Osteocyte (in vitro differentiated cells): ENCODE data around the gene SGCD. TPM values are rescaled to one million over a fixed set of nuclear protein-coding genes. Genes with fewer than 3 reads are reported as not detected.

Experiments
- DNase-seq: peaks from one replicate; pipeline ENCODE4 v3.0.0; 2021; ENCODE audit warnings: mixed read lengths; ENCODE audit not compliant: unreplicated experiment; ENCODE audit errors: extremely low spot score
- H3K27ac Mint-ChIP-seq: one replicate; pipeline ENCODE4 v1.8.0; 2021; ENCODE audit warnings: mild to moderate bottlenecking, mixed read lengths; ENCODE audit not compliant: unreplicated experiment
- H3K27me3 Mint-ChIP-seq: one replicate; pipeline ENCODE4 v1.8.0; 2021; ENCODE audit warnings: mixed read lengths; ENCODE audit not compliant: unreplicated experiment
- H3K36me3 Mint-ChIP-seq: one replicate; pipeline ENCODE4 v1.8.0; 2021; ENCODE audit warnings: mixed read lengths; ENCODE audit not compliant: unreplicated experiment
- H3K4me1 Mint-ChIP-seq: one replicate; pipeline ENCODE4 v1.8.0; 2021; ENCODE audit warnings: mixed read lengths; ENCODE audit not compliant: unreplicated experiment
- H3K4me3 Mint-ChIP-seq: one replicate; pipeline ENCODE4 v1.8.0; 2021; ENCODE audit warnings: mild to moderate bottlenecking, moderate library complexity, mixed read lengths; ENCODE audit not compliant: unreplicated experiment
- H3K9me3 Mint-ChIP-seq: one replicate; pipeline ENCODE4 v1.8.0; 2021; ENCODE audit warnings: mixed read lengths; ENCODE audit not compliant: unreplicated experiment
- CTCF ChIP-seq: fragments of 200-600 bp; sonication (generic); IDR thresholded peaks from 2 replicates; pipeline ENCODE4 v1.5.0; 2021; ENCODE audit warnings: antibody characterized with exemption, mild to moderate bottlenecking, moderate library complexity
- total RNA-seq: library from RNA; stranded (reverse); gene quantifications from 2 replicates; pipeline ENCODE4 v1.2.1, GENCODE V29; 2021

Gene SGCD
- total RNA-seq, 1 donor from 2014 or later: 13.1 TPM

DNA sequence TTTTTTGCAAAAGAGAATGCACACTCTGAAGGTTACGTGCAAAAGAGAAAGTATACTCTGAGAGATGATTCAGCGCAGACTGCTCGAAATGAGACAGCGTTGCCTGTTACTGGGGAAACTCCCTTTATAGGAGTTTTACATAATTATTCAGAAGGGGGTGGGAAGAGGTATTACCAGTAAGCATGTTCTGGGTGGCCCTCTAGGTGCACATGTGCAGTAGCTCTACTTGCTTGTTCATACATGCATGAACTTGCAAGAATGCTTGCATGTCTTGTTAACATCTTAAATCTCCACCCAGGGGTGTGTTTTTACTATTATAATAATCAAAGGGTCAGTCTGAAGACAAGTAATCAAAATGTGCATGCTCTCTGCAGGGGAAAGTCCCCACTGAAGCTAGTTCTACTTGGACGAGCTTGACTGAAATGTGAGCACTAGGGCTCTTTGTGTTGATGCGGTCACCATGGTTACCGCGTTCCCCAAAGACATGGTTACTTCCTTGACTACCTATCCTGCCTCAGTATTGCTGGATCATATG, 75.5 kb downstream of the SGCD start:
- H3K4me3 Mint-ChIP-seq: no peak overlapping the region
- H3K36me3 Mint-ChIP-seq: no peaks in the 10 kb centered on the region
- no peaks in the 10 kb centered on the region for H3K9me3 Mint-ChIP-seq
- no peaks in the 10 kb centered on the region for H3K27me3 Mint-ChIP-seq
- no peak overlapping the region for H3K27ac Mint-ChIP-seq
- peaks cover 9% of the 10 kb centered on the region for H3K4me1 Mint-ChIP-seq
- DNase-seq: no peak
- TF ChIP-seq CTCF: no peak

DNA sequence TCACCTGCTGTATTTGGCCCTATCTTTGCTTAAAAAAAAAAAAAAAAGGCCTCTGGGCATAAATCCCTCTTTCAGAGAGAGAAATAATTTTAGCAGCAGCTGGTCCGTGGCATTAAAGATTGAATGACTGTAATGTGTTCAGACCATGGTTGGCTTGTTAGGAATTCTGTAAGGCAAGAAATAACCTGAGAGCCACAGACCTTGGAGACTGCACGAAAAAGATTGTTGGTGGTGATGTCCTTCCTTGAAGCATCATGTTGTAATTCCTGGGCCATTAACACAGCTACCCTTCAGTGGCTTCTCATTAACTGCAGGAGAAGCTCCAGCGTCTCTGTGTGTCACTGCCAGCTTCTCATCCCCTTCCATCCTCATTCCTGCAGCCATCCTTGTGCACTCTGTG, 79.0 kb downstream of the SGCD start:
- H3K27me3 Mint-ChIP-seq: no peaks in the 10 kb centered on the region
- TF ChIP-seq CTCF: no peak
- no peak for DNase-seq
- no peaks in the 10 kb centered on the region for H3K9me3 Mint-ChIP-seq
- H3K27ac Mint-ChIP-seq: no peak overlapping the region
- H3K4me1 Mint-ChIP-seq: peaks cover 26% of the 10 kb centered on the region
- no peaks in the 10 kb centered on the region for H3K36me3 Mint-ChIP-seq
- no peak overlapping the region for H3K4me3 Mint-ChIP-seq

DNA sequence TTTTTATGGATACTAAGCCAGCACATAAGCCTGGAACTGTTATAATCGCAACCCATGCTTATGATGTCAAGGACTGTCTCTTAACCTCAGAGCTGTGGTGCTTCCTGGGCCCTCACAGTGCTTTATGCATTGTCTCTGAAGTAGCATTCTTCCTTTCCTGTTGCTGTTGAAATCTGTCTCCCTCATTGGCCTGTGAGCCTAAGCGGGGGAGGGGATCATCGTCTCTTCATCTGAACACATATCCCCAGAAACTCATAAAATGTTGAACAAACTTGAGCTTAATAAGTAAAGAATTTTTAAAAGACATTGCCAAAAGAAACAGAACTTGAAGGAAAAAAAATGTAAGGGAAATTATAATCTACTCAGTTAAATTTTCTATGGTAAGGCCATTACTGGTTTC, 80.3 kb downstream of the SGCD start:
- TF ChIP-seq CTCF: no peak
- Mint-ChIP-seq H3K27ac (no peak overlapping the region), H3K9me3 (no peaks in the 10 kb centered on the region), H3K4me3 (no peak overlapping the region), H3K27me3 (no peaks in the 10 kb centered on the region), H3K4me1 (peaks cover 35% of the 10 kb centered on the region), H3K36me3 (no peaks in the 10 kb centered on the region)
- no peak for DNase-seq

DNA sequence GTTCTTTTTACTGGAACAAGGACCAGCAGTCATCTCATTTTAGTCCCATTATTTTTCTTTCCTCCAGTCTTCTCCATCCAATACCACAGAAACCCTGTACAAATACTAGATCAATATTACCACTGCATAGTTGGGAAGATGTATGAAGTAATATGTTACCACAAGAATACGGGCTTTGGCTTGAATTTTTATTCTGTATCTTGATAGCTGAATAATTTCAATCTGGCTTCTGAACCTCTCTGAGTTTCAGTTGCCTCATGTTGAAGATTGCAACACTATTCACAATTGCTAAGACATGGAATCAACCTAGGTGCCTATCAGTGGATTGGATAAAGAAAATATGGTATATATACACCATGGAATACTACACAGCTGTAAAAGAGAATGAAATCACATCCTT, 82.9 kb downstream of the SGCD start:
- Mint-ChIP-seq H3K27me3 (no peaks in the 10 kb centered on the region), H3K4me1 (peaks cover 50% of the 10 kb centered on the region), H3K4me3 (no peak overlapping the region), H3K9me3 (no peaks in the 10 kb centered on the region), H3K27ac (no peak overlapping the region), H3K36me3 (no peaks in the 10 kb centered on the region)
- no peak for TF ChIP-seq CTCF
- DNase-seq: no peak

DNA sequence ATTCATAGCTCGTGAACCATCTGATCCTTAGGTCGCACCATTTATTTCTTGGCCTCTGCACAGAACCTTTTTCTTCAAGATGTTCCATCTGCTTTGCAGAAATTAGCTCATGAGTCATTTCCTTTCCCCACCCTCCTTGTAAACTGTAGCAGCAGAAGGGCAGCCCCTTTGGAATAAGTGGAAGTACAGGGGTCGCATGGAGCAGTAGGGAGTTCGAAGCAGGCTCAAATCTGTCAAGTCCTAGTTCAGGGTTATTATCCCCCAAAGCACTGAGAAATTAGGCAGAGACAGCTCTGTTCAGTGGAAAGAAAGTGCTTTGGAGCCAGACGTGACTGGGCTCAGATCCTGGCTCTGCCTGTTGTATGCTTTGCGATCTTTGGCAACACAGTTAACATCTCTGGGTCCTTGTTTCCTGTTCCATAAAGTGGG, 84.2 kb downstream of the SGCD start:
- Mint-ChIP-seq H3K9me3 (no peaks in the 10 kb centered on the region), H3K4me1 (peaks cover 58% of the 10 kb centered on the region), H3K27me3 (no peaks in the 10 kb centered on the region), H3K4me3 (peak overlapping the region; percentile 47), H3K27ac (peak overlapping the region; percentile 76), H3K36me3 (no peaks in the 10 kb centered on the region)
- no peak for DNase-seq
- TF ChIP-seq CTCF: no peak
